Measurements from ENCODE around the gene PGRMC1.
"Not testable (repeated sequence)": the region's sequence is repeated elsewhere in the genome, so short reads cannot be mapped to it uniquely, and the experiment has no call there.

The PGRMC1 gene

DNA sequence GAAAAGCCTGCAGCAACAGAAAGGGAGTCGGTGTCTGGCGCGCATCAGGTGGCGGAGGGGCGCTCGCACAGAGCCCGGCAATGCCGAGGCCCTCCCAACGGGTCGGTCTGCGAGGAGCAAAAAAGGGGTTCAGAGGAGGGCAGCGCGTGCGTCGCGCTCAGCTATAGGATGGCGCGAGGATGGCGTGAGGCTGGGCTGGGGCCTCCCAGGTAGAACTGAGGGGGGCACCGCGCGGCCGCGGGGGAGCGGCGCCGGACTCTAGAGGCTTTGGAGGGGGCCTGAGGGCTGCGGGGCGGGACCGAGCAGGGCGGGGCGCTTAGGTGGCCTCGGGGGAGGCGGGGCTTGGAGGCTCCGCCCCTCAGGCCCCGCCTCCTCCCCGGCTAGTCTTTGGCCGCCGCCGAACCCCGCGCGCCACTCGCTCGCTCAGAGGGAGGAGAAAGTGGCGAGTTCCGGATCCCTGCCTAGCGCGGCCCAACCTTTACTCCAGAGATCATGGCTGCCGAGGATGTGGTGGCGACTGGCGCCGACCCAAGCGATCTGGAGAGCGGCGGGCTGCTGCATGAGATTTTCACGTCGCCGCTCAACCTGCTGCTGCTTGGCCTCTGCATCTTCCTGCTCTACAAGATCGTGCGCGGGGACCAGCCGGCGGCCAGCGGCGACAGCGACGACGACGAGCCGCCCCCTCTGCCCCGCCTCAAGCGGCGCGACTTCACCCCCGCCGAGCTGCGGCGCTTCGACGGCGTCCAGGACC is at the start of gene PGRMC1:
PGRMC1 (plus strand) TSS at position 414 of the 751 bp plus-strand sequence; CDS start at position 493, 79 bp downstream.
- DNase-seq = peak; percentile 32

DNA sequence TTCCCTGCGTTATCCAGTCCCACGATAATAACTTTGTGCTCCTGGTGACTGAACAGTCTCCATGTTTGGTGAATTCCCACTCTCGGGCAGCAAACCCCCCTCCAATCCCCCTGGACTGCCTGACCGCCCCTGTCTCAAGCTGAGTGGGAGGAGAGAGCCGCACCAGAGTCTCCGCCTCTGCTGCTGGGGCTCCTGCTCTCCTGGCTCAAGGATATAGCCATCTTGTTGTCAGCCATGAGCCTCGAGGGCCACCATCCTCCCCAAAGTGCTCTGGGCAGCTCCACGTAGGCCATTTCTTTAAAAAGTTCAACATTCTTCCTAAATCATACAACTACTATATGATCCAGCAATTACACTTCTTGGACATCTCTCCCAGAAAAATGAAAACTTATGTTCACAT is 49.3 kb upstream of the PGRMC1 start:
- DNase-seq = no peak

DNA sequence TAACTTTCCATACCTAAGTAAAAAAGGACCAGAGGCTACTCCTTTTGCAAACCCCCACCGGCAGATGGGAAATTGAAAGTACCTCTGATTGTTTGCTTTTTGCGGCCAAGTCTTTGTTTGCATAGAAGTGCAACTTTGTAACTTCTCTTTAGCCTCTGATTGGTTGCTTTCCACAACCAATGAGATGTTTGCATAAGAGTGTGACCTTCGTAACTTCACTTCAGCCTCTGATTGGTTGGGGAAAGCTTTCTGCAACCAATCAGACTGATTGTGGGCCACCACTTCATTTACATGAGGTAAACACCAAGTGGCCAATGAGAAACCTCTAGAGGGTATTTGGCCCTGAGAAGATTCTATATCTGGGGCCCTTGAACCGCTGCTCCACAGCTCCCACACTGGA is 48.8 kb upstream of the PGRMC1 start:
- DNase-seq = no peak

DNA sequence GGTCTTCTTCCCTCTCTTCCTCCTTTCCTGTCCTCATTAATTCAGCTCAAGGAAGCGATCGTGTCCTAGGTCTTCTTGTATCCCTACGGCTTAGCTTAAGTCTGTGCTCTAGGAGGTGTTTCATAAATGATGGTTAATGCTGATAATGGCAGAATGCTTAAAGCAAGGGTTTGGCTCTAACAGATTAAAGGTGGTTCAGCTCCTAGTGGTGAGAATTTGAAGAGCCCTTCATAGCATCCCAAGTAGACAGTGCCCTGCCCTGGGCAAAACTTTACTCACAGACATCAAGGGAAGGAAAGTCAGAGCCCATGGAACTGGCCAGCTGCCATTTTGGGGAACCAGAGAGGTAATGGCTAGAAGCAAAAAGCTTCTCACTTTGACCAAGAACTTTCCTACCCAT is 47.0 kb upstream of the PGRMC1 start:
- no peak for DNase-seq

DNA sequence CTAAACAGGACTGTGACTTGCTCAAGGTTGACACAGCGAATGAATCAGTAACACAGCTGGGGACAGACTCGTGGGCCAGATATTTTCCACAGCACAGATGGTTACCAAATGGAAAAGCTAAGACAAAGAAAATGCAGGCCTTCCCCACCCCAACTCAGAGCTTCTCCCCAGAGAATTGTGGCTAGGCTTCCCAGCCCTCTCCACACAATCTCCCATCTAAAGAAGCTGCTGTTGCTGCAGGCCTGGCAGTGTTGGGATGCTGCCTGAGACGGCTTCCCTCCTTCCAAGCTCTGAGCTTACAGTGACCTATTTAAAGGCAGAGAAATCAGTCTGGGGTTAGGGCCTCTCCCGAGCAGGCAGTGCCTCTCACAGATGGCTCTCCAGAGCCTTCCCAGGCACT is 46.5 kb upstream of the PGRMC1 start:
- DNase-seq = no peak

DNA sequence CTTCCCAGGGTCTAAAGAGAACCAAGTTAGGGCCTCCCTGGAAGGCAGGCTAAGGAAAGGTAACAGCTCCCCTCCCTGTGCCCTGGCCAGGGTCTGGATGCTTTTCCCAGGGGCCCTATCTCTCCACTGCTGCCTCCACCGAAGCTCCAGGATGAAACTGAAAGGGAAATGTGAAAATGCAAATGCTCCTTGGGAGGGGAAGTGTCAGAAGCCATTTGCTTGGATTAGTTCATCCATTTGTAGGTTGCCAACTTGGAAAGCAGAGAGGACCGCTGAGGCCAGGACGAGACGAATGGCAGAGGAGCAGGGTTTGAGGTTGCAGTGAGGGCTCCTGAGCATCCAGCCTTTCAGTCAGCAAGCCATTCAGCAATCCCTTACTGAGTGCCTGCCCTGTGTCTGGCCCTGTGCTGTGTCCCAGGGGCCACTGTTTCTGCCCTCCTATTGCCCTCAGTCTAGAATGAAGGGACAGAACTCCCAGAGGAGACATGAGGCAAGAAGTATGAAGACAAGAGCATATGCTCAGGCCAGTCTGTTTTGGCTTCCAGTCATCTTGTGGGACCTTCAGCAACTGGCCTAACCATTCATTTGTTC is 45.9 kb upstream of the PGRMC1 start:
- no peak for DNase-seq

DNA sequence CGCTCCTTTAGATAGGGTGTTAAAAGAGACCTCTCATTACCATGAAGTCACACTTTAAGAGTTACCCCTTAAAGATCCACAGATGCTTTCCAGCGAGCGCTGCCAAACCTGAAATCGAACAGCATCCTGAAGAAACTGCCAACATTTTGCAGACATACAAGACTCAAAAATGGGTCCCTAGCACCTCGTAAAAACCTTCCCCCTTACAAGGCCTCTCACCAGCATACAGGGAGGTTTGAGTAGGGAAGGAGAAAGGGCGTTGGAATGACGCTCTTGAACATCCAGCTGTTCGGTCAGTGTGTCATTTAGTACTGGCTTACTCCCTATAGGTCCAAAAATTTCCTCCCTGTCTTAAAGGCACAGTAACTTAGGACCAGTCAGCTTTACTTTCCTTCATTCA is 45.3 kb upstream of the PGRMC1 start:
- DNase-seq = no peak

DNA sequence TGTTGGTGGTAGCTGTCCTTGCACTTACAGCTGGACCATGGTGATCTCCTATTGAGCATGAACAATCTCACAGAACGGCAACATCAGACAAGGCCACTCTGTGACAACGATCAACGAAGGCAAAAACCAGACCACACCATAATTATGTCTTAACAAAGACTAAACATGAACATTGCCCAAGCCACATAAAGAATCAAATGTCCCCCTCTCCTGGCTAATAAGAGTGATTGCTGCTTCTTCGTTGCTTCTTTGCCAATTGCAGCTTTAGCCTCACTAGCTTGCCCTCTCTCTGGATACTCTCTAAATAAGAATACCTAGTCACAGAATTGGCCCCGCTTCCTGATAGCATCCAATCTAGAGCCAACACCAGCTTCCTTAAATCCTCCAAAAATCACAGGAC is 41.5 kb upstream of the PGRMC1 start:
- DNase-seq = no peak

DNA sequence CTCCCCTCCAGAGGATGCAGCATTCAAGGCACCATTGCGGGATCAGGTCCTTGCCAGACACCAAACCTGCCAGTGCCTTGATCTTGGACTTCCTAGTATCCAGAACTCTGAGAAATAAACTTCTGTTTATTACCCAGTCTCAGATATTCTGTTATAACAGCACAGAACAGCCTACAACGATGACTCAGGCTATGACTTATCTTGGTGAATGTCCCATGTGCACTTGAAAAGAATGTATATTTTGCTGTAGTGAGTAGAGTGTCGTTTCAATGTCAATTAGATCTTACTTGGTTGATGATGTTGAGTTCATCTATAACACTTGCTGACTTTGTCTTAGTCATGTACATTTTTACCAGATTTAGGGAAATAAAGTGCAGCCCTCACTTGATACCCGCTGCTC is 34.5 kb upstream of the PGRMC1 start:
- DNase-seq = no peak

DNA sequence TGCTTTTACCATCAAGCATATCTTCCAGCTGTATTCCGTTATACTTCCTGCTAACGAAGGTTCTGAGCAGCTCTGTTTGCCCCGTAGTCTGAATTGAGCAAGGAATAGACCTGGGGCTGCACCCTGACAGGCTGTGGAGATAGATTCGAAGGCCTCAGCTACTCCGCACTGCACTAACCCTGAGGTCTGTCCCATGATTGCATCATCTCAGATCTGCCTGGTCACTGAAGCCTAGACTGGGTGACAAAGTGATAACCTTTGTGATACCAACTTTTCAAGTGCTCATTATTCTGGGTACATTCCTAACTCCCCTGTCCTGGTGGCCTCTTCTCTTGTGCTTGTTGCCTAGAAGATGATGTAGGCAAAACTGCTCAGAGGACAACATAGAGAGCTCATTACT is 29.9 kb upstream of the PGRMC1 start:
- DNase-seq = no peak

DNA sequence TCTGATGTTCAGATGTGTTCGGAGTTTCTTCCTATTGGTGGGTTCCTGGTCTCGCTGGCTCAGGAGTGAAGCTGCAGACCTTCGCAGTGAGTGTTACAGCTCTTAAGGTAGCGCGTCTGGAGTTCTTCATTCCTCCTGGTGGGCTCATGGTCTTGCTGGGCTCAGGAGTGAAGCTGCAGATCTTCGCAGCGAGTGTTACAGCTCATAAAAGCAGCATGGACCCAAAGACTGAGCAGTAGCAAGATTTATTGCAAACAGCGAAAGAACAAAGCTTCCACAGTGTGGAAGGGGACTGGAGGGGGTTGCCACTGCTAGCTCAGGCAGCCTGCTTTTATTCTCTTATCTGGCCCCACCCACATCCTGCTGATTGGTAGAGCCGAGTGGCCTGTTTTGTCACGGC is 28.6 kb upstream of the PGRMC1 start:
- DNase-seq = not testable (repeated sequence)

DNA sequence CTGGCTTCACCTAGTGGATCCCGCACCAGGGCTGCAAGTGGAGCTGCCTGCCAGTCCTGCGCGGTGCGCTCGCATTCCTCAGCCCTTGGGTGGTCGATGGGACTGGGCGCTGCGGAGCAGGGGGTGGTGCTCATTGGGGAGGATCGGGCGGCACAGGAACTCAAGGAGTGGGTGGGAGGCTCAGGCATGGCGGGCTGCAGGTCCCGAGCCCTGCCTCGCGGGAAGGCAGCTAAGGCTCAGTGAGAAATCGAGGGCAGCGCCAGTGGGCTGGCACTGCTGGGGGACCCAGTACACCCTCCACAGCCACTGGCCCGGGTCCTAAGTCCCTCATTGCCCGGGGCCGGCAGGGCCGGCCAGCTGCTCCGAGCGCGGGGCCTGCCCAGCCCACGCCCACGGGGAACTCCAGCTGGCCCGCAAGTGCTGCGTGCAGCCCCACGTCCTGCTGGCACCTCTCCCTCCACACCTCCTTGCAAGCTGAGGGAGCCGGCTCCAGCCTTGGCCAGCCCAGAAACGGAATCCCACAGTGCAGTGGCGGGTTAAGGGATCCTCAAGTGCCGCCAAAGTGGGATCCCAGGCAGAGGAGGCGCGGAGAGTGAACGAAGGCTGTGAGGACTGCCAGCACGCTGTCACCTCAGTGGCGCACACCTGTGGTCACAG is 27.6 kb upstream of the PGRMC1 start:
- DNase-seq = no peak

DNA sequence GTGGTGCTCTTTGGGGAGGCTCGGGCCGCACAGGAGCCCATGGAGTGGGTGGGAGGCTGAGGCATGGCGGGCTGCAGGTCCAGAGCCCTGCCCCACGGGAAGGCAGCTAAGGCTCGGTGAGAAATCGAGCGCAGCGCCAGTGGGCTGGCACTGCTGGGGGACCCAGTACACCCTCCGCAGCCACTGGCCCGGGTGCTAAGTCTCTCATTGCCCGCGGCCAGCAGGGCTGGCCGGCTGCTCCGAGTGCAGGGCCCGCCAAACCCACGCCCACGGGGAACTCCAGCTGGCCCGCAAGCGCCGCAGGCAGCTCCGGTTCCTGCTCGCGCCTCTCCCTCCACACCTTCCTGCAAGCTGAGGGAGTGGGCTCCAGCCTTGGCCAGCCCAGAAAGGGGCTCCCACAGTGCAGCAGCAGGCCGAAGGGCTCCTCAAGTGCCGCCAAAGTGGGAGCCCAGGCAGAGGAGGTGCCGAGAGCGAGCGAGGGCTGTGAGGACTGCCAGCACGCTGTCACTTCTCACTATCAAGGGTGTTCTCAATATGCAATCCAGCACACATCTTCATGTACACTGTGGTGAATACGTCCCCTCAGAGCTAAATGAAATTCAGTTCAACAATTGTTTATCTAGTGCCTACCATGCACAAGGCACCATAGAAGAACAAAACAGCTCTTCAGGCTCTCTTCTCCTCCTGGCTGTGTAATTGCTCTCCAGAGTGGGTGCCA is 25.0 kb upstream of the PGRMC1 start:
- not testable (repeated sequence) for DNase-seq

DNA sequence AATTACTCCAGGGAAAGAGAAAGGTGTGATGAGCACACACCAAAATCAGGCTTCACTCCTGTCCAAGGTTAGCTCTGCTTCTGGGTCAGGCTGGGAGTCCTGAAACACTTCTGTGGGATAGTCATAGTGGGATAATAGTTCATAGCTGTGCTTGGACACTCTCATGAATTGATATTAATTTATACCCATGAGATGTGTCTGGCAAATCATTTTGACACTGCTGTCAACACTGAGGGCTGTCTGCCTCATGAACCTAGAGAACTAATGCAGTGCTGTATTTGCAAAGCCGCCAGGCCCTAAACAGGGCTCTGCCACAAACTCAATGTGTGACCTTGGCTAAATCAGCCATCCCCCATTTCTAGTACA is 24.5 kb upstream of the PGRMC1 start:
- no peak for DNase-seq

DNA sequence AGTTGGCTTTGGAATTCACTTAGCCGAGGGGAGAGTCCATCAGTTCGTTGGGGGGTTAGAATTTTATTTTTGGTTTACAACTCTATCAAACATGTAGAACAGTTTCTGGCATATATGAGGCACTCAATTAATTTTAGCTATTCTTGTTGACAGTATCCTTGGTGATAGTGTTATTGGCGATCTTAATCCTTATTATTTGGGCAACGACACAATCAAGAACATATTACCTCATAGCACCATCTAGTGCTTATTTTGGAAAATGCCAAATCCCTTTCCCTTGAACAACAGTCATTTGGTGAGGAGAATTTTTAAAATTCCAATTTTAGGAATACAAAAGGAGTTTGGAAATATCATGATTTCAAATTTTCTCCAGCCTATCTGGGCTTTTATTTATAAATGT is 17.9 kb upstream of the PGRMC1 start:
- no peak for DNase-seq

DNA sequence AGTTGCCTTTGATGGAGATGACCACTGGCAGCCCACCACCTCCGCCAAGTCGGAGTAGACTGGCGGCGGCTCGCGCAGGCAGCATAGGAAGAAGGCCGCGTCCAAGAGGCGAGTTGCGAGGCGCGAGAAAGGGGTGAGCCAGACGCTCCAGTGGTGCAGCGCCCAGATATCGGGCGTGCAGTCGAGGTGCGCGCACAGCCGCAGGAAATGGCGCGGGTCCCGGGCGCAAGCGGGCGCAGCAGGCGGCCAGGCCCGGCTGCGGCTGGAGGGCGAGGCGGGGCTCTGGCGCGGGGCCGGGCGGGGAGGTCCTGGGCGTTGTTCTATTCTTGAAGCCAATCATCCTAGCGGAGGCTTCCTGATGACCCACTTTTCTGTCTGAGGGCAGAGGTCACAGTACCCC is 13.2 kb upstream of the PGRMC1 start:
- DNase-seq = no peak

DNA sequence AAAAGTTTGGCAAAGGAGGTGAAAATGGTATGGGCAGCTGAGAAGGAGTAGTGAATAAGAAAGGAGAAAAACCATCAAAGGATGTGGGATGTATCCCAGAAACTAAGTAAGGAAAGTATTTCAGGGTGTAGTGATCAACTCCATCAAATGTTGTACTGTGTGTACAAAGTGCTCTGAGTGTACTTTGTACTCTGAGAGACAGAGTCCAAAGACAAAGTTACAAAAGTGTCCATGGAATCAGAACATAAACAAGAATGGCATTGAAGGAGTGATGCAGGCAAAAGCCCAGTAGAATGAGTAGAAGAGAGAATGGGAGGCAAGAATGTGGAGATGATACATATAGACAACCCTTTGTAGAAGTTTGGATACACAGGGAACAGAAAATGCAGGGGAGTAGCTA is 12.3 kb upstream of the PGRMC1 start:
- no peak for DNase-seq

DNA sequence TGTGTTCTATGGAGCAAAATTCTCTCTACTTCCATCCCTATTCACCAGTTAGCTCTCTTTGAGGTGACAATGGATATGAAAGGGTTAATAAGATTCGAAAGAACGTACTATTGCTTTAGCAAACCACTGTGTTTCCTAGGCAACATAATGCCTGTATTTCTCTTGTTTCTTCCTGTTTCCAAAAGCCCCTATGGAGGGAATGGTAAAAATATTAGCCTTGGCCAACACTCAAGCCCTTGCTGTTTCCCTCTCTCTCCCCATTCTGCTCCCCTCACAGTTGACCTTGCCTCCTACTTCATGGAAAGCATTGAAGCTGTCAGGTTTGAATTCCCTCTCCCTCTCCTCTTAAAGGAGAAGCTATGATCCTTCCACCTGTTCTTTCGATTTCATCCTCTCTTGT is 9.6 kb upstream of the PGRMC1 start:
- no peak for DNase-seq

DNA sequence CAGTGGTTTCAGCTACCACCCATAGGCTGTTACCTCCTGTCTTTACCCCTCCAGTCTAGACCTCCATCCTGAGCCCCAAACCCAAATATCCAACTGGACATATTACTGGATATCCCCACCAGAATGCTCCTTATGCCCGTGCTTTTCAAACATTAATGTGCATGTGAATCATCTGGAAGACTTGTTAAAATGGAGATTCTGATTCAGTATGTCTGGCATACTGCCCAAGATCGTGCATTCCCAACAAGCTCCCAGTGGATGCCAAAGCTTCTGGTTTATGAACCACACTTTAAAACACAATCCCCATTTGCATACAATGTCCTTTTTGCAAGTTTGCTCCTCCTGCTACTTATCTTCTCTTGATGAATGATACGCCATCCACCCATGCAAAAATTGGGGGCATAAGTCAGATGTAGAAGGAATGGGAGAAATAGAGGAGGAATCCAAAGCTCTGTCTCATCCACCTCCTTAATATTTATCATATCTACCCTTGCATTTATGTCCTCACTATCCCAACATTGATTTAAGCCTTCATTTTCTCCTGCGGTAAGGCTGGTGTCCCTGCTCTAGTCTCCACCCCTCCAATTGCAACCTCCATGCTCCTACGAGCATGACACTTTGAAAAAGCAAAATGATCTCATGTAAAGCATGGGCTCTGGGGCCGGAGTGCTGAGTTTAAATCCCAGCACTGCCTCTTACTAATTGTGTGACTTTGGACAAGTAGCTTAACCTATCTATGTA is 7.4 kb upstream of the PGRMC1 start:
- DNase-seq = no peak

DNA sequence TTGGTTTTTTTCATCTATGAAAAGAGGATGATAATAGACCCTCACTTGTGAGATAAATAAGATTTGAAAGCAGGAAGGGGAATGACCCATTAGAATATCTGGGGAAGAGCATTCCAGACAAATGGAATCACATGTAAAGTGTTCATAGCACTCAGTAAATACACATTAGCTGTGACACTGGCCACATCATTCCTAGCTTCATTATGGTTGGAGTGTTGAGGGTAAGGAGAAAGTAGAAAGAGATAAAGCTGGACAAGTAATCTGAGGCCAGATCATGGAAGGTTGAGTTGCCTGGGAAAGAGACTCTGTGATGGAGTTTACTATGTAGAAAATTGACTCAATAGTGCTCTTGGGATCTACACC is 6.9 kb upstream of the PGRMC1 start:
- no peak for DNase-seq

DNA sequence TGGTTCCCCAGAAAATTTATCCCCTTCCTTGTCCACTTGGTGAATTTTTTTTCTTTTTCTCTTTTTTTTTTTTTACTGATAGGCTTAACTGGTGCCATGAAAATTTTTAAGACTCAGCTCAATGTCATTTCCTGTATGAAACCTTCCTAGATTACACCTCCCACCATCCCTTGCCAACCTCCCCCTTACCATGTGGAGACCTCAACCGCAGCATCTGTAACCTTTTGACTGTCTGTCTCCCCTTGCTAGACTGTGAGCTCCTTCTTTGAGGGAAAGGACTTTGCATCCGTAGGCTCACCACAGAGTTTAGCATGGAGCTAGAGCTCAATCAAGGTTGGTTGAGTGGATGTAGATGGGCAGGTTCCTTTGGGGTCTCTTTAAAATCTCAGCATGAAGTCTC is 5.2 kb upstream of the PGRMC1 start:
- no peak for DNase-seq

DNA sequence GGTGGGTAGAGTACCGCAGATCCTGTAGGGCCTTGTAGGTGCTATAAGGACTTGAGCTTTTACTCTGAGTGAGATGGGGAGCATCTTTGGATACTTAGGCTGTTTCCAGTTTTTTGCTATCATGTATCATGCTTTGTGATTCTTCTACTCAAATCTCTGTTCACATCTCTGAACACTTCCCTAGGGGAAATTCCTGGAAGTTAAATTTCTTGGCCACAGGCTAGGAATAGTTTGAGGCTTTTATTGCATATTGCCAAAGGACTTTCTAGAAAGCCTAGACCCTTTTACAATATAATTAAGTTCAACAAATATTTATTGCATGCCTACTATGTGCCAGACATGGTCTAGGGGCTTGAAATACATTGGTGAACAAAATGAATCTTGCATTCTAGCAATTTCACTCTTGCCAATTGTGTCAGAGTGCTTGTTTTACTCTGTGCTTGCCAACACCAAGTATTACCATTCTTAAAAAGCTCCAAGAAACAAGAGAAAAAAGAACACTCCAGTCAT is 4.1 kb upstream of the PGRMC1 start:
- DNase-seq = no peak

DNA sequence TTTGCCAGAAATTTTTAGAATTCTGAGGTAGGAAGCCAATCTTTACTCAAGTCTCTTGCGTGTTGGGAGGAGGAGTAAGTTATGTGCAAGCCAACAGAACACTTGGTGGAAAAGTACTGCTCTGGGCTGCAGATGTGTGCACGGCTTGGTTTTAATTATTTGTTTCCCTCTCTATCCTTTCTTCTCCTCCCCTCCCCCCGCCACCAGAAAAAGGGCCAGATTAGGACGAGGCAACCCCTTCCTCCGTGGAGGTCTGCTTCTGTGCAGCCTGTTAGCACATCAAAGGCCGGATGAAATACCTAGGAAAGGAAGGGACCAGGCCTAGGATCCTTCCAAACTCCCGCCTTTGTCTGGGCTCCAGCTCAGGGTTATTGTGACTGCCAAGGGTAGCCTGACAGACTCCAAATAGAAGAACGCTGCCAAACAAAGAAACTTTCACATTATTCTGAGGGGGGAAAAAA is 1.0 kb upstream of the PGRMC1 start:
- DNase-seq = no peak
